OCI-LY1 (cell line): ENCODE data around the gene CTNNA3.

Experiments used
- H2AFZ ChIP-seq: fragments of 200-600 bp; sonication (generic), shearing (Covaris generic); 2 replicates; pipeline ENCODE4 v1.6.0; 2014; ENCODE audit warnings: antibody characterized with exemption, mild to moderate bottlenecking, low read length
- H3F3A ChIP-seq: fragments of 200-600 bp; sonication (generic), shearing (Covaris generic); 2 replicates; pipeline ENCODE4 v1.6.0; 2014; ENCODE audit warnings: mild to moderate bottlenecking, antibody characterized with exemption, low read length, moderate library complexity; ENCODE audit not compliant: insufficient read depth
- H3K27ac ChIP-seq: fragments of 200-600 bp; sonication (generic); 2 replicates; pipeline ENCODE4 v1.5.1; 2014; ENCODE audit warnings: low read length, mixed run types, mild to moderate bottlenecking, low read depth; ENCODE audit not compliant: poor library complexity, severe bottlenecking
- H3K27me3 ChIP-seq: fragments of 200-600 bp; sonication (generic); 2 replicates; pipeline ENCODE4 v1.6.0; 2014; ENCODE audit warnings: antibody characterized with exemption, mild to moderate bottlenecking, low read length, moderate library complexity; ENCODE audit not compliant: insufficient read depth
- H3K36me3 ChIP-seq: fragments of 200-600 bp; sonication (generic); 2 replicates; pipeline ENCODE4 v1.6.1; 2014; ENCODE audit warnings: mild to moderate bottlenecking, antibody characterized with exemption, low read length, moderate library complexity, mixed read lengths; ENCODE audit not compliant: insufficient read depth
- H3K4me1 ChIP-seq: fragments of 200-600 bp; sonication (generic); 2 replicates; pipeline ENCODE4 v1.5.1; 2014; ENCODE audit warnings: mild to moderate bottlenecking, low read length, moderate library complexity; ENCODE audit not compliant: insufficient read depth, severe bottlenecking
- H3K4me2 ChIP-seq: fragments of 200-600 bp; sonication (generic), shearing (Covaris generic); 2 replicates; pipeline ENCODE4 v1.6.1; 2014; ENCODE audit warnings: low read length
- H3K4me3 ChIP-seq: fragments of 200-600 bp; sonication (generic); 2 replicates; pipeline ENCODE4 v1.5.1; 2014; ENCODE audit warnings: low read length, low read depth, mild to moderate bottlenecking, mixed read lengths; ENCODE audit not compliant: poor library complexity, severe bottlenecking
- H3K79me2 ChIP-seq: fragments of 200-600 bp; shearing (Covaris generic); 2 replicates; pipeline ENCODE4 v1.6.1; 2016; ENCODE audit warnings: mixed run types, low read length, mixed read lengths; ENCODE audit not compliant: insufficient read depth
- H3K9ac ChIP-seq: fragments of 200-600 bp; sonication (generic), shearing (Covaris generic); 2 replicates; pipeline ENCODE4 v1.6.1; 2014; ENCODE audit warnings: mild to moderate bottlenecking, low read length, mixed read lengths
- H3K9me2 ChIP-seq: fragments of 200-600 bp; sonication (generic), shearing (Covaris generic); 2 replicates; pipeline ENCODE4 v1.6.1; 2014; ENCODE audit warnings: low read depth, mild to moderate bottlenecking, low read length, mixed read lengths
- H3K9me3 ChIP-seq: fragments of 200-600 bp; shearing (Covaris generic); 2 replicates; pipeline ENCODE4 v1.6.1; 2014; ENCODE audit warnings: low read length, mixed read lengths
- H4K20me1 ChIP-seq: fragments of 200-600 bp; sonication (generic), shearing (Covaris generic); 2 replicates; pipeline ENCODE4 v1.6.0; 2016; ENCODE audit warnings: mild to moderate bottlenecking, low read length; ENCODE audit not compliant: insufficient read depth
- EZH2 ChIP-seq: fragments of 200-600 bp; sonication (generic), shearing (Covaris generic); IDR thresholded peaks from 2 replicates; pipeline ENCODE4 v1.8.0; 2017; ENCODE audit warnings: borderline replicate concordance, mixed run types, mild to moderate bottlenecking, antibody characterized with exemption, low read length, moderate library complexity, mixed read lengths
- TF ChIP-seq, protein P1 (sequence below): fragments of 200-600 bp; sonication (generic), shearing (Covaris generic); IDR thresholded peaks from 2 replicates; pipeline ENCODE4 v1.5.1; 2017; ENCODE audit warnings: mild to moderate bottlenecking, antibody characterized with exemption, low read length, moderate library complexity, mixed read lengths

Gene CTNNA3

GRCh38 chr10:66273966-66274519, 1422.0 kb downstream of the CTNNA3 start:
- no peaks in the 10 kb centered on the region for H3K79me2 ChIP-seq
- no peaks in the 10 kb centered on the region for H3K9me3 ChIP-seq
- no peak for TF ChIP-seq EZH2
- TF ChIP-seq, protein P1, sequence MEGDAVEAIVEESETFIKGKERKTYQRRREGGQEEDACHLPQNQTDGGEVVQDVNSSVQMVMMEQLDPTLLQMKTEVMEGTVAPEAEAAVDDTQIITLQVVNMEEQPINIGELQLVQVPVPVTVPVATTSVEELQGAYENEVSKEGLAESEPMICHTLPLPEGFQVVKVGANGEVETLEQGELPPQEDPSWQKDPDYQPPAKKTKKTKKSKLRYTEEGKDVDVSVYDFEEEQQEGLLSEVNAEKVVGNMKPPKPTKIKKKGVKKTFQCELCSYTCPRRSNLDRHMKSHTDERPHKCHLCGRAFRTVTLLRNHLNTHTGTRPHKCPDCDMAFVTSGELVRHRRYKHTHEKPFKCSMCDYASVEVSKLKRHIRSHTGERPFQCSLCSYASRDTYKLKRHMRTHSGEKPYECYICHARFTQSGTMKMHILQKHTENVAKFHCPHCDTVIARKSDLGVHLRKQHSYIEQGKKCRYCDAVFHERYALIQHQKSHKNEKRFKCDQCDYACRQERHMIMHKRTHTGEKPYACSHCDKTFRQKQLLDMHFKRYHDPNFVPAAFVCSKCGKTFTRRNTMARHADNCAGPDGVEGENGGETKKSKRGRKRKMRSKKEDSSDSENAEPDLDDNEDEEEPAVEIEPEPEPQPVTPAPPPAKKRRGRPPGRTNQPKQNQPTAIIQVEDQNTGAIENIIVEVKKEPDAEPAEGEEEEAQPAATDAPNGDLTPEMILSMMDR, result no peak
- no peaks in the 10 kb centered on the region for H3K36me3 ChIP-seq
- no peaks in the 10 kb centered on the region for H3K4me1 ChIP-seq
- H3K4me3 ChIP-seq, result no peak overlapping the region
- no peaks in the 10 kb centered on the region for H3K9me2 ChIP-seq
- H3K4me2 ChIP-seq, result no peak overlapping the region
- H2AFZ ChIP-seq, result no peak overlapping the region
- no peaks in the 10 kb centered on the region for H3K27me3 ChIP-seq
- H3K27ac ChIP-seq, result no peak overlapping the region
- H3K9ac ChIP-seq, result no peak overlapping the region
- no peaks in the 10 kb centered on the region for H3F3A ChIP-seq
- no peaks in the 10 kb centered on the region for H4K20me1 ChIP-seq

GRCh38 chr10:66265398-66265797, 1430.6 kb downstream of the CTNNA3 start:
- Histone ChIP-seq H2AFZ (no peak overlapping the region), H3K4me1 (no peaks in the 10 kb centered on the region), H3K79me2 (no peaks in the 10 kb centered on the region), H3K4me2 (no peak overlapping the region), H3K27me3 (no peaks in the 10 kb centered on the region), H3K36me3 (no peaks in the 10 kb centered on the region), H3K9me3 (no peaks in the 10 kb centered on the region), H4K20me1 (no peaks in the 10 kb centered on the region), H3K9me2 (no peaks in the 10 kb centered on the region), H3K4me3 (no peak overlapping the region), H3K9ac (no peak overlapping the region), H3F3A (no peaks in the 10 kb centered on the region), H3K27ac (no peak overlapping the region)
- no peak for TF ChIP-seq EZH2
- TF ChIP-seq, protein P1, result no peak

DNA sequence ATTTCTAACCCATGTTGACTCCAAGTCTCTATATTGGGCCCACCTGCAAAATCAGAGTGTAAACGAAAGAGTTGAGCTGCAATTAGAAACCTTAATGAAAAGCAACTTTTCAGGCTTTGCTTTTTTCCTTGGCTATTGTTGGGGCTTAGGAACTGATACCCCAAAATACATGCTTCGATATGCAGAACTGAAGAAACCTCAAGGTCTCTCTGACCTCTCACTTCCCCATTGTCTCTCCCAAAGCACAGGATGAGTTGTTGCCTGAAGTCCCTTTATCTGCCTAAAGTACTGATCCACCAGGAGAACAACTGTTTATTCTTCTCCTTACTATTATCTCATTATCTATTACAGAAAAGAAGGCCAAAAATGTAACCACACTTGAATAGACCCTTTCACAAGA, 1436.2 kb downstream of the CTNNA3 start:
- no peaks in the 10 kb centered on the region for H3K4me1 ChIP-seq
- no peaks in the 10 kb centered on the region for H3K9me2 ChIP-seq
- TF ChIP-seq EZH2, result no peak
- TF ChIP-seq, protein P1, result no peak
- H3K9ac ChIP-seq, result no peak overlapping the region
- H3K9me3 ChIP-seq, result no peaks in the 10 kb centered on the region
- H4K20me1 ChIP-seq, result no peaks in the 10 kb centered on the region
- H2AFZ ChIP-seq, result no peak overlapping the region
- H3K4me3 ChIP-seq, result no peak overlapping the region
- no peaks in the 10 kb centered on the region for H3K27me3 ChIP-seq
- H3K36me3 ChIP-seq, result no peaks in the 10 kb centered on the region
- no peaks in the 10 kb centered on the region for H3F3A ChIP-seq
- no peaks in the 10 kb centered on the region for H3K79me2 ChIP-seq
- no peak overlapping the region for H3K4me2 ChIP-seq
- no peak overlapping the region for H3K27ac ChIP-seq
